ENCODE measurements around the gene ATG5.

Gene ATG5

GRCh38 chr6:106325336-106326178, at the start of gene ATG5:
TSS of gene ATG5 (minus strand) at chr6:106325760. CDS start at chr6:106316208, 9,552 bp downstream.
- no peak for TF ChIP-seq EZH2phosphoT487 (IDR thresholded peaks at IDR 0.05; ENCODE audit: borderline replicate concordance, low read length)
- Histone ChIP-seq H3K4me1 (ENCODE audit: control insufficient read depth, low read length) (peaks cover 19% of the 10 kb centered on the region), H3F3A (ENCODE audit: control insufficient read depth, insufficient read depth) (no peaks in the 10 kb centered on the region), H3K4me3 (ENCODE audit: low read length) (peak within 1 kb of the TSS; percentile 93), H3K9me3 (ENCODE audit: control insufficient read depth, insufficient read depth, low read length) (no peaks in the 10 kb centered on the region), H3K9me2 (replicated peaks; ENCODE audit: control insufficient read depth, low read length) (no peaks in the 10 kb centered on the region), H3K27ac (ENCODE audit: low read depth, low read length) (peak within 1 kb of the TSS; percentile 71), H3K36me3 (ENCODE audit: control insufficient read depth, low read length) (no peaks in the 10 kb centered on the region; the same call in 1 of the 2 replicates), H4K20me1 (ENCODE audit: control insufficient read depth, insufficient read depth, low read depth, low read length) (no peaks in the 10 kb centered on the region), H3K27me3 (ENCODE audit: control insufficient read depth, low read length) (peaks cover 13% of the 10 kb centered on the region), H3K79me2 (ENCODE audit: control insufficient read depth, low read length) (peaks cover 49% of the 10 kb centered on the region), H3K4me2 (ENCODE audit: low read length) (peak within 1 kb of the TSS; percentile 56)

GRCh38 chr6:106373502-106374239, 48.1 kb upstream of the ATG5 start:
- Histone ChIP-seq H3K4me3 (ENCODE audit: low read length) (no peak overlapping the region), H3K27me3 (ENCODE audit: control insufficient read depth, low read length) (peaks cover 8% of the 10 kb centered on the region), H3K4me1 (ENCODE audit: control insufficient read depth, low read length) (peaks cover 10% of the 10 kb centered on the region), H3K9me2 (replicated peaks; ENCODE audit: control insufficient read depth, low read length) (no peaks in the 10 kb centered on the region), H3K4me2 (ENCODE audit: low read length) (no peak overlapping the region), H3F3A (ENCODE audit: control insufficient read depth, insufficient read depth) (peaks cover 3% of the 10 kb centered on the region; the same call in 1 of the 2 replicates), H3K79me2 (ENCODE audit: control insufficient read depth, low read length) (no peaks in the 10 kb centered on the region), H4K20me1 (ENCODE audit: control insufficient read depth, insufficient read depth, low read depth, low read length) (no peaks in the 10 kb centered on the region), H3K27ac (ENCODE audit: low read depth, low read length) (no peak overlapping the region), H3K36me3 (ENCODE audit: control insufficient read depth, low read length) (no peaks in the 10 kb centered on the region), H3K9me3 (ENCODE audit: control insufficient read depth, insufficient read depth, low read length) (no peaks in the 10 kb centered on the region)
- TF ChIP-seq EZH2phosphoT487 (IDR thresholded peaks at IDR 0.05; ENCODE audit: borderline replicate concordance, low read length) (no peak), CTCF (IDR thresholded peaks at IDR 0.05; ENCODE audit: low read depth, low read length, poor library complexity, severe bottlenecking) (no peak)

GRCh38 chr6:106372838-106373501, 47.4 kb upstream of the ATG5 start:
- no peaks in the 10 kb centered on the region for H3K9me2 ChIP-seq (replicated peaks; ENCODE audit: control insufficient read depth, low read length)
- no peak overlapping the region for H3K4me3 ChIP-seq (ENCODE audit: low read length)
- H3K4me2 ChIP-seq (ENCODE audit: low read length) = no peak overlapping the region
- no peaks in the 10 kb centered on the region for H3K9me3 ChIP-seq (ENCODE audit: control insufficient read depth, insufficient read depth, low read length)
- H3K27ac ChIP-seq (ENCODE audit: low read depth, low read length) = no peak overlapping the region
- H3K4me1 ChIP-seq (ENCODE audit: control insufficient read depth, low read length) = peaks cover 10% of the 10 kb centered on the region
- H3K79me2 ChIP-seq (ENCODE audit: control insufficient read depth, low read length) = no peaks in the 10 kb centered on the region
- H3K27me3 ChIP-seq (ENCODE audit: control insufficient read depth, low read length) = peaks cover 14% of the 10 kb centered on the region
- no peaks in the 10 kb centered on the region for H4K20me1 ChIP-seq (ENCODE audit: control insufficient read depth, insufficient read depth, low read depth, low read length)
- no peak for TF ChIP-seq CTCF (IDR thresholded peaks at IDR 0.05; ENCODE audit: low read depth, low read length, poor library complexity, severe bottlenecking)
- TF ChIP-seq EZH2phosphoT487 (IDR thresholded peaks at IDR 0.05; ENCODE audit: borderline replicate concordance, low read length) = no peak
- no peaks in the 10 kb centered on the region for H3K36me3 ChIP-seq (ENCODE audit: control insufficient read depth, low read length)
- H3F3A ChIP-seq (ENCODE audit: control insufficient read depth, insufficient read depth) = peaks cover 3% of the 10 kb centered on the region; the same call in 1 of the 2 replicates

All from DOHH2 (cell line).